ENCODE data around the gene INSRR. TPM values are rescaled to one million over a fixed set of nuclear protein-coding genes. Genes with fewer than 3 reads are reported as not detected.

INSRR gene
- total and polyA plus RNA-seq, 2 of the 8 experiments (the other 6 are each of a cell fraction or from before 2014, with no cell fraction given): 0.02 TPM; not detected in 1

- TF ChIP-seq TEAD4 (IDR thresholded peaks at IDR 0.05; ENCODE audit: low read depth, low read length) (no peak), SAP30 (IDR thresholded peaks at IDR 0.05; ENCODE audit: insufficient read depth, insufficient replicate concordance, low read length) (no peak)
These were observed 45.6 kb downstream of the INSRR start (continued) for GRCh38 chr1:156813298-156813697.
